GM12892 (cell line): ENCODE data around the gene TBC1D2B.

Source experiments
- DNase-seq: peaks from one replicate; pipeline ENCODE4 v3.0.0; 2011; ENCODE audit not compliant: insufficient read length
- FAIRE-seq: peaks from 2 replicates; lab custom pipeline; 2011; peaks lifted over from hg19 to GRCh38; lab: Jason Lieb, UNC
- POLR2A ChIP-seq: IDR thresholded peaks from 2 replicates; pipeline ENCODE4 v1.6.1; 2011; ENCODE audit warnings: low read depth, low read length, control low read depth
- POLR2AphosphoS5 ChIP-seq: IDR thresholded peaks from 2 replicates; pipeline ENCODE4 v1.6.1; 2011; ENCODE audit warnings: low read depth, low read length, control low read depth
- TAF1 ChIP-seq: IDR thresholded peaks from 2 replicates; pipeline ENCODE4 v1.6.1; 2011; ENCODE audit warnings: low read depth, mild to moderate bottlenecking, control low read depth, low read length, borderline replicate concordance

The TBC1D2B gene

GRCh38 chr15:78034495-78035191 lies 42.9 kb downstream of the TBC1D2B start:
- TF ChIP-seq TAF1 (no peak), POLR2A (no peak), POLR2AphosphoS5 (no peak)
- FAIRE-seq (peak; percentile 90), DNase-seq (peak; percentile 30)

GRCh38 chr15:78033864-78034263 lies 43.6 kb downstream of the TBC1D2B start:
- FAIRE-seq (peak; percentile 14), DNase-seq (no peak)
- no peak for TF ChIP-seq POLR2AphosphoS5
- TF ChIP-seq POLR2A: no peak
- no peak for TF ChIP-seq TAF1

- TF ChIP-seq POLR2A (no peak), TAF1 (no peak), POLR2AphosphoS5 (no peak)
- no peak for DNase-seq
- peak; percentile 69 for FAIRE-seq
Observed at GRCh38 chr15:78032671-78033070, 44.8 kb downstream of the TBC1D2B start.

- DNase-seq: no peak
Observed at GRCh38 chr15:78024883-78025282, 52.6 kb downstream of the TBC1D2B start.

GRCh38 chr15:78024519-78024870 lies 53.0 kb downstream of the TBC1D2B start:
- FAIRE-seq (no peak), DNase-seq (no peak)
- TF ChIP-seq TAF1: no peak
- TF ChIP-seq POLR2AphosphoS5: no peak
- no peak for TF ChIP-seq POLR2A

More at GRCh38 chr15:78024883-78025282, 52.6 kb downstream of the TBC1D2B start:
- no peak for FAIRE-seq
- no peak for TF ChIP-seq TAF1
- TF ChIP-seq POLR2AphosphoS5: no peak
- TF ChIP-seq POLR2A: no peak

- no peak for DNase-seq
- no peak for TF ChIP-seq POLR2AphosphoS5
- TF ChIP-seq TAF1: no peak
- TF ChIP-seq POLR2A: no peak
- no peak for FAIRE-seq
Observed at GRCh38 chr15:78023865-78024518, 53.5 kb downstream of the TBC1D2B start.

GRCh38 chr15:78023081-78023665 lies 54.3 kb downstream of the TBC1D2B start:
- TF ChIP-seq POLR2AphosphoS5 (no peak), TAF1 (no peak), POLR2A (no peak)
- FAIRE-seq (no peak), DNase-seq (no peak)

- DNase-seq (no peak), FAIRE-seq (no peak)
- TF ChIP-seq POLR2AphosphoS5 (no peak), TAF1 (no peak), POLR2A (no peak)
Observed at GRCh38 chr15:78021761-78022160, 55.8 kb downstream of the TBC1D2B start.

- DNase-seq (no peak), FAIRE-seq (no peak)
- TF ChIP-seq POLR2A: no peak
- no peak for TF ChIP-seq POLR2AphosphoS5
- TF ChIP-seq TAF1: no peak
Observed at GRCh38 chr15:78020007-78020406, 57.5 kb downstream of the TBC1D2B start.

- FAIRE-seq (peak; percentile 74), DNase-seq (no peak)
- no peak for TF ChIP-seq POLR2A
- TF ChIP-seq TAF1: no peak
- no peak for TF ChIP-seq POLR2AphosphoS5
Observed at GRCh38 chr15:78018946-78019644, 58.4 kb downstream of the TBC1D2B start.

- DNase-seq (no peak), FAIRE-seq (no peak)
- no peak for TF ChIP-seq POLR2AphosphoS5
- no peak for TF ChIP-seq POLR2A
- no peak for TF ChIP-seq TAF1
Observed at GRCh38 chr15:78018445-78018844, 59.1 kb downstream of the TBC1D2B start.
